Peyer's patch (tissue), 4 donors: ENCODE results near the gene CLDN10. TPM values are rescaled to one million over a fixed set of nuclear protein-coding genes. Genes with fewer than 3 reads are reported as not detected.

Experiments
- total RNA-seq, 4 donors: library from RNA; depleted of rRNA; stranded (reverse); fragments of >200 nt; gene quantifications; one replicate each; pipeline ENCODE4 v1.1.0, GENCODE V29; 2016

CLDN10 gene
- total RNA-seq, 4 donors from 2014 or later: 0.57 TPM; not detected in 3

Other genes with a start within 250 kb of the CLDN10 start
- 10 to 100 TPM in 1 of 4 donors, 1 to 10 TPM in 3; 2.5 to 61.9 (median 5.2) TPM for gene DZIP1, start 92.0 kb downstream of the CLDN10 start, total RNA-seq
- 10 to 100 TPM; 26.4 to 61.5 (median 36.1) TPM for gene DNAJC3, start 124.4 kb downstream of the CLDN10 start, total RNA-seq